H9 (cell line): ENCODE measurements around the gene NOX5. TPM values are rescaled to one million over a fixed set of nuclear protein-coding genes. Genes with fewer than 3 reads are reported as not detected.
"Not testable (repeated sequence)": the region's sequence is repeated elsewhere in the genome, so short reads cannot be mapped to it uniquely, and the experiment has no call there.

ENCODE experiments used
- DNase-seq: peaks from one replicate; pipeline ENCODE4 v3.0.0-alpha.2; 2017
- H2AFZ ChIP-seq: one replicate; pipeline ENCODE4 v1.6.1; 2013; ENCODE audit warnings: mild to moderate bottlenecking, low read length, control low read depth, moderate library complexity
- H2AK5ac ChIP-seq: 2 replicates; pipeline ENCODE4 v1.6.1; 2013; ENCODE audit warnings: low read length, control low read depth, mixed read lengths; ENCODE audit not compliant: insufficient read length
- H2BK120ac ChIP-seq: one replicate; pipeline ENCODE4 v1.6.1; 2013; ENCODE audit warnings: low read depth, mild to moderate bottlenecking, low read length, control low read depth, inconsistent platforms; ENCODE audit not compliant: poor library complexity, severe bottlenecking
- H2BK12ac ChIP-seq: 2 replicates; pipeline ENCODE4 v1.6.1; 2013; ENCODE audit warnings: low read length, control low read depth, mixed read lengths, low read depth; ENCODE audit not compliant: insufficient read length
- H2BK15ac ChIP-seq: 2 replicates; pipeline ENCODE4 v1.6.1; 2013; ENCODE audit warnings: low read depth, low read length, control low read depth
- H2BK20ac ChIP-seq: one replicate; pipeline ENCODE4 v1.6.1; 2013; ENCODE audit warnings: low read depth, mild to moderate bottlenecking, low read length, control low read depth, inconsistent platforms; ENCODE audit not compliant: poor library complexity, severe bottlenecking
- H2BK5ac ChIP-seq: 2 replicates; pipeline ENCODE4 v1.6.1; 2013; ENCODE audit warnings: low read length, control low read depth, mixed read lengths; ENCODE audit not compliant: insufficient read length
- H3K14ac ChIP-seq: 2 replicates; pipeline ENCODE4 v1.6.1; 2013; ENCODE audit warnings: low read length, control low read depth; ENCODE audit not compliant: insufficient read depth
- H3K18ac ChIP-seq: 2 replicates; pipeline ENCODE4 v1.6.1; 2013; ENCODE audit warnings: low read depth, mild to moderate bottlenecking, mixed read lengths, low read length, control low read depth; ENCODE audit not compliant: insufficient read length
- H3K23ac ChIP-seq: 2 replicates; pipeline ENCODE4 v1.6.1; 2013; ENCODE audit warnings: low read length, control low read depth, mixed read lengths, low read depth; ENCODE audit not compliant: insufficient read length
- H3K23me2 ChIP-seq: 2 replicates; pipeline ENCODE4 v1.6.1; 2013; ENCODE audit warnings: low read depth, mild to moderate bottlenecking, mixed read lengths, low read length, control low read depth; ENCODE audit not compliant: insufficient read length, poor library complexity, severe bottlenecking
- H3K27ac ChIP-seq: 2 replicates; pipeline ENCODE4 v1.5.1; 2013; ENCODE audit warnings: low read length, control low read depth, mixed read lengths, low read depth; ENCODE audit not compliant: insufficient read length
- H3K27me3 ChIP-seq: 2 replicates; pipeline ENCODE4 v1.6.1; 2013; ENCODE audit warnings: low read length, control low read depth, inconsistent platforms; ENCODE audit not compliant: insufficient read depth
- H3K4ac ChIP-seq: 2 replicates; pipeline ENCODE4 v1.6.1; 2013; ENCODE audit warnings: low read depth, mild to moderate bottlenecking, control low read depth, inconsistent platforms, low read length, moderate library complexity
- H3K4me1 ChIP-seq: 2 replicates; pipeline ENCODE4 v1.6.1; 2013; ENCODE audit warnings: low read length, control low read depth, inconsistent platforms; ENCODE audit not compliant: insufficient read depth
- H3K4me2 ChIP-seq: 2 replicates; pipeline ENCODE4 v1.6.1; 2013; ENCODE audit warnings: low read length, control low read depth, mixed read lengths; ENCODE audit not compliant: insufficient read length, insufficient read depth
- H3K56ac ChIP-seq: 2 replicates; pipeline ENCODE4 v1.6.1; 2013; ENCODE audit warnings: low read depth, mild to moderate bottlenecking, mixed read lengths, low read length, control low read depth; ENCODE audit not compliant: insufficient read length
- H3K79me1 ChIP-seq: 2 replicates; pipeline ENCODE4 v1.6.1; 2013; ENCODE audit warnings: low read depth, mild to moderate bottlenecking, moderate library complexity, low read length, control low read depth, inconsistent platforms; ENCODE audit not compliant: insufficient read depth, poor library complexity, severe bottlenecking
- H3K79me2 ChIP-seq: 2 replicates; pipeline ENCODE4 v1.6.1; 2013; ENCODE audit warnings: low read length, control low read depth, inconsistent platforms; ENCODE audit not compliant: insufficient read depth
- H3K9ac ChIP-seq: 2 replicates; pipeline ENCODE4 v1.6.1; 2013; ENCODE audit warnings: low read length, control low read depth, mixed read lengths; ENCODE audit not compliant: insufficient read length; ENCODE audit errors: extremely low read depth
- H3K9me3 ChIP-seq: one replicate; pipeline ENCODE4 v1.6.1; 2013; ENCODE audit warnings: low read depth, low read length, inconsistent platforms; ENCODE audit not compliant: control insufficient read depth
- H3T11ph ChIP-seq: one replicate; pipeline ENCODE4 v1.6.1; 2013; ENCODE audit warnings: mild to moderate bottlenecking, low read length, control low read depth, inconsistent platforms
- H4K20me1 ChIP-seq: one replicate; pipeline ENCODE4 v1.6.1; 2013; ENCODE audit not compliant: control insufficient read depth, insufficient read length, insufficient read depth
- H4K5ac ChIP-seq: 2 replicates; pipeline ENCODE4 v1.6.1; 2013; ENCODE audit warnings: low read depth, mild to moderate bottlenecking, mixed read lengths, low read length, control low read depth; ENCODE audit not compliant: insufficient read length
- H4K8ac ChIP-seq: replicated peaks from 2 replicates; pipeline ENCODE4 v1.6.1; 2013; ENCODE audit warnings: low read length, control low read depth, mixed read lengths, low read depth; ENCODE audit not compliant: insufficient read length
- H4K91ac ChIP-seq: 2 replicates; pipeline ENCODE4 v1.6.1; 2013; ENCODE audit warnings: low read depth, mild to moderate bottlenecking, moderate library complexity, mixed read lengths, low read length, control low read depth; ENCODE audit not compliant: insufficient read length
- H3K27ac Mint-ChIP-seq, 3 experiments: 2 replicates in 2 of 3; 3 replicates in 1 of 3; pipeline ENCODE4 v1.8.0; 2020 to 2021; ENCODE audit warnings: mixed read lengths in 3 of 3, mild to moderate bottlenecking in 1 of 3, moderate library complexity in 1 of 3
- H3K27me3 Mint-ChIP-seq: 2 replicates; pipeline ENCODE4 v1.8.0; 2021; ENCODE audit warnings: low read depth, mild to moderate bottlenecking, moderate library complexity, mixed read lengths
- H3K36me3 Mint-ChIP-seq, 3 experiments: 2 replicates in 2 of 3; 3 replicates in 1 of 3; pipeline ENCODE4 v1.8.0; 2020 to 2021; ENCODE audit warnings: low read depth in 3 of 3, mixed read lengths in 3 of 3; ENCODE audit not compliant: insufficient read depth in 1 of 3
- H3K4me1 Mint-ChIP-seq, 2 experiments: 2 replicates each; pipeline ENCODE4 v1.8.0; 2020; ENCODE audit warnings: mixed read lengths in 2 of 2
- H3K4me3 Mint-ChIP-seq, 2 experiments: 2 replicates in 1 of 2; 3 replicates in 1 of 2; pipeline ENCODE4 v1.8.0; 2020 to 2021; ENCODE audit warnings: mild to moderate bottlenecking in 2 of 2, mixed read lengths in 2 of 2, moderate library complexity in 1 of 2
- H3K9me3 Mint-ChIP-seq, 2 experiments: 2 replicates in 1 of 2; 3 replicates in 1 of 2; pipeline ENCODE4 v1.8.0; 2020; ENCODE audit warnings: mild to moderate bottlenecking in 2 of 2, mixed read lengths in 2 of 2, moderate library complexity in 1 of 2
- CTCF ChIP-seq: fragments of 200-600 bp; sonication (generic); conservative IDR thresholded peaks from 3 replicates; pipeline ENCODE4 v1.8.0; 2021; ENCODE audit warnings: antibody characterized with exemption, mild to moderate bottlenecking
- WGBS: extraction: QIAGEN DNeasy Blood & Tissue Kit; methylation state at CpG from one replicate; pipeline ENCODE4 v1.1.7; 2013; ENCODE audit warnings: missing lambda C conversion rate, low lambda C conversion rate, mixed read lengths; ENCODE audit not compliant: insufficient read length; ENCODE audit errors: extremely low coverage; 5-methylcytosine and 5-hydroxymethylcytosine counted together
- total RNA-seq: library from RNA; stranded (reverse); gene quantifications from 2 replicates; pipeline ENCODE4 v1.2.1, GENCODE V29; 2021

NOX5 gene
- total RNA-seq, 1 experiment from 2014 or later = 0.04 TPM

GRCh38 chr15:69068157-69068556 lies 53.7 kb downstream of the NOX5 start:
- peaks cover 36% of the 10 kb centered on the region for H3K27me3 Mint-ChIP-seq
- no peak overlapping the region for H4K91ac ChIP-seq
- H3T11ph ChIP-seq = no peak overlapping the region
- H2BK5ac ChIP-seq = no peak overlapping the region
- no peak overlapping the region for H2BK120ac ChIP-seq
- H3K14ac ChIP-seq = no peak overlapping the region
- no peaks in the 10 kb centered on the region; the same call in 1 of the 2 replicates for H3K27me3 ChIP-seq
- no peaks in the 10 kb centered on the region; the same call in 1 of the 2 replicates for H3K4me1 ChIP-seq
- no peak overlapping the region for H2BK12ac ChIP-seq
- no peak overlapping the region for H3K18ac ChIP-seq
- H3K36me3 Mint-ChIP-seq = peaks cover 2 to 21% (median 4%) of the 10 kb centered on the region in 3 experiments; a peak in 5 of 7 replicates
- no peak overlapping the region for H3K23ac ChIP-seq
- H3K4me3 Mint-ChIP-seq = no peak overlapping the region
- no peak overlapping the region for H3K56ac ChIP-seq
- no peaks in the 10 kb centered on the region for H3K79me2 ChIP-seq
- H2AK5ac ChIP-seq = no peak overlapping the region
- no CpG with 5 or more reads among the region's 3 CpGs for WGBS
- no peaks in the 10 kb centered on the region for H3K9me3 ChIP-seq
- peaks cover 23 to 34% of the 10 kb centered on the region in 2 experiments for H3K9me3 Mint-ChIP-seq
- no peak for DNase-seq
- H3K27ac ChIP-seq = no peak overlapping the region
- H2BK20ac ChIP-seq = no peak overlapping the region
- no peak overlapping the region for H3K4ac ChIP-seq
- H3K4me2 ChIP-seq = no peak overlapping the region
- no peaks in the 10 kb centered on the region for H4K20me1 ChIP-seq
- no peak overlapping the region for H2BK15ac ChIP-seq
- no peak overlapping the region for H2AFZ ChIP-seq
- no peak overlapping the region for H4K8ac ChIP-seq
- no peak for TF ChIP-seq CTCF
- H3K4me1 Mint-ChIP-seq = peaks cover 4 to 11% of the 10 kb centered on the region in 2 experiments
- no peak overlapping the region for H3K27ac Mint-ChIP-seq
- no peak overlapping the region for H3K9ac ChIP-seq
- no peak overlapping the region for H4K5ac ChIP-seq
- H3K79me1 ChIP-seq = no peaks in the 10 kb centered on the region
- no peaks in the 10 kb centered on the region for H3K23me2 ChIP-seq

GRCh38 chr15:69069290-69069689 lies 54.8 kb downstream of the NOX5 start:
- not testable (repeated sequence) for H2BK120ac ChIP-seq, H2AFZ ChIP-seq, H2BK12ac ChIP-seq, H2BK15ac ChIP-seq, H4K91ac ChIP-seq, H3K9me3 ChIP-seq, H3K27ac Mint-ChIP-seq, H4K20me1 ChIP-seq, H4K8ac ChIP-seq, H2BK20ac ChIP-seq, H3K27me3 ChIP-seq, H3K4me2 ChIP-seq, H3K4me3 Mint-ChIP-seq, H3K79me1 ChIP-seq, H3T11ph ChIP-seq, H3K23me2 ChIP-seq, H2AK5ac ChIP-seq, H3K79me2 ChIP-seq, H4K5ac ChIP-seq, H3K9ac ChIP-seq, H3K18ac ChIP-seq, H2BK5ac ChIP-seq, H3K4me1 ChIP-seq, DNase-seq, H3K27ac ChIP-seq, H3K56ac ChIP-seq, H3K23ac ChIP-seq, H3K14ac ChIP-seq, H3K4ac ChIP-seq
- Mint-ChIP-seq H3K9me3 (peaks cover 26 to 34% of the 10 kb centered on the region in 2 experiments), H3K36me3 (peaks cover 2 to 21% (median 4%) of the 10 kb centered on the region in 3 experiments; a peak in 5 of 7 replicates), H3K4me1 (peaks cover 11 to 15% of the 10 kb centered on the region in 2 experiments), H3K27me3 (peaks cover 43% of the 10 kb centered on the region)
